Left kidney (tissue), 2 donors: Measurements from ENCODE around the gene CCDC15. TPM values are rescaled to one million over a fixed set of nuclear protein-coding genes. Genes with fewer than 3 reads are reported as not detected.
"Not testable (repeated sequence)": the region's sequence is repeated elsewhere in the genome, so short reads cannot be mapped to it uniquely, and the experiment has no call there.

Experiments used
- DNase-seq: peaks from one replicate; pipeline ENCODE4 v3.0.0-alpha.2; 2013
- polyA plus RNA-seq: library from polyadenylated mRNA; unstranded; fragments of 120-200 nt; gene quantifications from one replicate; pipeline ENCODE4 v1.2.1, GENCODE V29; 2013; ENCODE audit not compliant: insufficient read length

CCDC15 gene
- polyA plus RNA-seq, 1 donor: 5.6 TPM

- no peak for DNase-seq
These were observed 128.8 kb downstream of the CCDC15 start for GRCh38 chr11:125082611-125083311.

GRCh38 chr11:125083312-125084056, 129.5 kb downstream of the CCDC15 start:
- DNase-seq: no peak

- DNase-seq: no peak
These were observed 130.0 kb downstream of the CCDC15 start for GRCh38 chr11:125084057-125084416.

- no peak for DNase-seq
These were observed 130.8 kb downstream of the CCDC15 start for GRCh38 chr11:125084761-125085231.

GRCh38 chr11:125085301-125086081, 131.5 kb downstream of the CCDC15 start:
- no peak for DNase-seq

GRCh38 chr11:125086633-125087296, 132.8 kb downstream of the CCDC15 start:
- DNase-seq: no peak

GRCh38 chr11:125088123-125088522, 134.1 kb downstream of the CCDC15 start:
- no peak for DNase-seq

GRCh38 chr11:125088576-125089455, 134.8 kb downstream of the CCDC15 start:
- no peak for DNase-seq

- not testable (repeated sequence) for DNase-seq
These were observed 135.5 kb downstream of the CCDC15 start for GRCh38 chr11:125089481-125089880.

GRCh38 chr11:125090151-125090550, 136.1 kb downstream of the CCDC15 start:
- not testable (repeated sequence) for DNase-seq

- no peak for DNase-seq
These were observed 136.8 kb downstream of the CCDC15 start for GRCh38 chr11:125090816-125091215.

Other genes with a start within 250 kb of the CCDC15 start
- 13.6 TPM for gene NRGN, start 214.3 kb upstream of the CCDC15 start, polyA plus RNA-seq
- 8.5 TPM for gene VSIG2, start 201.9 kb upstream of the CCDC15 start, polyA plus RNA-seq
- 55.2 TPM for gene ESAM, start 191.9 kb upstream of the CCDC15 start, polyA plus RNA-seq
- gene MSANTD2, start 153.8 kb upstream of the CCDC15 start, polyA plus RNA-seq: 49.5 TPM
- 27.8 TPM for gene ROBO3, start 88.8 kb upstream of the CCDC15 start, polyA plus RNA-seq
- 15.7 TPM for gene ROBO4, start 56.3 kb upstream of the CCDC15 start, polyA plus RNA-seq
- 1.7 TPM for gene HEPN1, start 35.0 kb upstream of the CCDC15 start, polyA plus RNA-seq
- 2.2 TPM for gene HEPACAM, start 18.2 kb upstream of the CCDC15 start, polyA plus RNA-seq
- gene SLC37A2, start 109.1 kb downstream of the CCDC15 start, polyA plus RNA-seq: 2.4 TPM
- 59.5 TPM for gene TMEM218, start 157.4 kb downstream of the CCDC15 start, polyA plus RNA-seq
- 13.9 TPM for gene PKNOX2, start 210.5 kb downstream of the CCDC15 start, polyA plus RNA-seq